CD4-positive, alpha-beta T cell treated with Interferon alpha-2 for 1 hour (primary cell): ENCODE data around the gene ARHGEF38.
"Not testable (repeated sequence)": the region's sequence is repeated elsewhere in the genome, so short reads cannot be mapped to it uniquely, and the experiment has no call there.

Experiments used
- DNase-seq, 2 donors: peaks; one replicate each; pipeline ENCODE4 v3.0.0-alpha.2; 2020 to 2022

Gene ARHGEF38

GRCh38 chr4:105715692-105716278 lies 163.4 kb downstream of the ARHGEF38 start:
- DNase-seq = peak in 1 of 2 donors; percentile 39

- DNase-seq = no peak
Observed at GRCh38 chr4:105719204-105719603, 166.8 kb downstream of the ARHGEF38 start.

- DNase-seq = no peak
Observed at GRCh38 chr4:105725623-105726022, 173.2 kb downstream of the ARHGEF38 start.

GRCh38 chr4:105729895-105730294 lies 177.5 kb downstream of the ARHGEF38 start:
- not testable (repeated sequence) for DNase-seq
